Middle frontal gyrus (tissue), 1 donor: ENCODE data around the gene GSE1.

Experiments
- DNase-seq: peaks from one replicate; pipeline ENCODE4 v3.0.0-alpha.2; 2015; ENCODE audit warnings: low spot score; ENCODE audit errors: extremely low spot score

Gene GSE1

GRCh38 chr16:85658504-85659326, 45.6 kb downstream of the GSE1 start:
- no peak for DNase-seq

GRCh38 chr16:85659336-85659735, 46.2 kb downstream of the GSE1 start:
- DNase-seq: no peak

- no peak for DNase-seq
Measured at GRCh38 chr16:85659805-85660511, 46.8 kb downstream of the GSE1 start.

GRCh38 chr16:85660843-85661739, 48.0 kb downstream of the GSE1 start:
- no peak for DNase-seq

- no peak for DNase-seq
Measured at GRCh38 chr16:85661740-85662481, 48.8 kb downstream of the GSE1 start.

- DNase-seq: no peak
Measured at GRCh38 chr16:85662482-85662812, 49.3 kb downstream of the GSE1 start.

GRCh38 chr16:85662976-85663830, 50.1 kb downstream of the GSE1 start:
- no peak for DNase-seq

GRCh38 chr16:85663891-85664321, 50.8 kb downstream of the GSE1 start:
- no peak for DNase-seq

- no peak for DNase-seq
Measured at GRCh38 chr16:85664580-85665372, 51.7 kb downstream of the GSE1 start.

- no peak for DNase-seq
Measured at GRCh38 chr16:85665373-85665740, 52.2 kb downstream of the GSE1 start.

GRCh38 chr16:85665929-85666328, 52.8 kb downstream of the GSE1 start:
- no peak for DNase-seq

- no peak for DNase-seq
Measured at GRCh38 chr16:85667261-85667660, 54.1 kb downstream of the GSE1 start.

- DNase-seq: no peak
Measured at GRCh38 chr16:85667841-85668413, 54.8 kb downstream of the GSE1 start.

- no peak for DNase-seq
Measured at GRCh38 chr16:85668676-85669424, 55.7 kb downstream of the GSE1 start.

- no peak for DNase-seq
Measured at GRCh38 chr16:85670840-85671239, 57.7 kb downstream of the GSE1 start.

GRCh38 chr16:85673529-85674417, 60.7 kb downstream of the GSE1 start:
- no peak for DNase-seq

- no peak for DNase-seq
Measured at GRCh38 chr16:85674418-85674755, 61.3 kb downstream of the GSE1 start.
